HG03066 (cell line): Measurements from ENCODE around the gene CD2AP.
"Not testable (repeated sequence)": the region's sequence is repeated elsewhere in the genome, so short reads cannot be mapped to it uniquely, and the experiment has no call there.

Source experiments
- ATAC-seq: cut with Tn5 transposase; IDR thresholded peaks from one replicate; pipeline ENCODE4 v1.9.1; 2021; ENCODE audit warnings: low read depth; ENCODE audit not compliant: unreplicated experiment

CD2AP gene

DNA sequence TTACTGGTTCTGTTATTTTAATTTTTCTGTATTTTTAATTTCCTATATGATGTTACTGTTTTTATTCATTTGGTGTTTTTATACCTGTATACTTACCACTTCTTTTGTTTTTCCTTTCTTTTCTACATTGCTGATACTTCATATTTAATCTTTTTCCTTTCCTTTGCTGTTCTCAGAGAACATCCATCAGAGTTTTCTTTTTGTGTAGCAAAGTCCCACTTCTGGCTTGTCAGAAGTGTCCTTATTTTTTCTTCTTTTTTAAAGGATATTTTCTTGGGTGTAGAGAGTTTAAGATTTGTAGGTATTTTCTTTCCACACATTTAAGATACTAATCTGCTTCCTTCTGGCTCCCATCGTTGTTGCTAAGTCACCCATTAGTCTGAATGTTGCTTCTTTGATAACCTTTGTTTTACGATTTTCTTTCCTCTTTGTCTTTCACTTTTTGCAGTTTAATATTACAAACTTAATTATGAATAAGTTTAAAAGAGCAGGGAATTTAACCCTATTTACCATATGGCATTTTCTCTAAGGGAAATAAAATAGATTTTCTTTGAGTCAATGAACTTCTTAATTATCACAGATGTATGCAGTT is 18.5 kb downstream of the CD2AP start:
- no peak for ATAC-seq

DNA sequence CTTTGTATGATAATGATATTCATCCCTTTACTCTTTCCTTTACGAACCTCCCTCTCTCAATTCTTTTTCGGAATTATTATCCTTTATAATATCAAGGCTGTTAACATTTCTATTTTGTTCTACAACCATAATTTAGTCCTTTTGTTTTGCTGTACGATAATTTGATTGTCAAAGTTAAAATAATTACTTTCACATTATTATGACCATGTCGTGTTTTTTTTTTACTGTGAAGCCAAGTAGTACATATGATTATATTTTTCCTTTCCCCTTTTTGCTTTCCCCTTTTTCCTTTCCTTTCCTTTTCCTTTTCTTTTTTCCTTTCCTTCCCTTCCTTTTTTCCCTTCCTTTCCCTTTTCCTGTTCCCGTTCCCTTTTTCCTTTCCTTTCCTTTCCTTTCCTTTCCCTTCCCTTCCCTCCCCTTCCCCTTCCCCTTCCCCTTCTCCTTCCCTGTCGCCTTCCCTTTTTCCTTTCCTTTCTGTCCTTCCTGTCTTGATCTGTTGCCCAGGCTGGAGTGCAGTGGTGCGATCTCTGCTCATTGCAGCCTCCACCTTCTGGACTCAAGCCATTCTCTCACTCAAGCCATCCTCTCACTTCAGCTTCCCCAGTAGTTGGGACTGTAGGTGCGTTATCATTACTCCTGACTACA is 19.5 kb downstream of the CD2AP start:
- no peak for ATAC-seq

DNA sequence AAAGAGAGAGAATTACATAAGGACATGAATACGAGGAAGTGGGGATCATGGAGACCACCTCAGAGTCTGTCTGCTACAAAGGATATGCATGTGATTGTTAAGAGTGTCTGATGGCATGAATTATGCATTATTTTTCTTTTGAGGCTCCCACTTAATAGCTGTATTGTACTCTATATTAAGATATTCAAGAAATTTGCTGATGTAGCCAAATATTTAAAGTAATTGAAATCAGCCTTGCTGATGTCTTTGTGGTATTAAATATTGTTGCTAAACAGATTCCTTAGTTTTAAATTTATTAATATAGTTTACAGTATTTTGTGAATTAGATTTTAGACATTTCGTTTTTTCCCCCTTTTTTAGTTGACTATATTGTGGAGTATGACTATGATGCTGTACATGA is 25.3 kb downstream of the CD2AP start:
- no peak for ATAC-seq

- no peak for ATAC-seq
These were observed 32.3 kb downstream of the CD2AP start for GRCh38 chr6:47509937-47510336.

GRCh38 chr6:47512872-47513271 is 35.3 kb downstream of the CD2AP start:
- no peak for ATAC-seq

GRCh38 chr6:47519279-47519678 is 41.7 kb downstream of the CD2AP start:
- ATAC-seq: no peak

DNA sequence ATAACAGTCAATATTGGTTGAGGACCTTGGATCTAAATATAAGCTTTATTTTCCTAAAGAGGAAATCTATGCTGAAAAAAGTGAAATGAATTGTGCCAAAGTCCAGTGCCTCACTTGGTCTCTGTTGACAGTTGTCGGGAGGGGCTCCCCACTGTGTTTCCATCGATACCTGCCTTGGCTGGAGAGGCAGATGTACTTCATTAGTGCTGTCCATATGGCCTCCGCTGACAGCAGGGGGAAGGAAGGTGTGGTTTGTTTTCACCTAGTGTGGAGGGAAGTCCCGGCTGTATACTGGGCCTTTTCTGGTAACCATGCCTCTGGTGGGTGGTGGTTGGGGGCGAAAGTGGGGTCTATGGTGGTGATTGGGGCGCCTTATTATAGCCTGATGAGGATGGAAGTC is 42.7 kb downstream of the CD2AP start:
- ATAC-seq: no peak

- ATAC-seq: no peak
These were observed 44.4 kb downstream of the CD2AP start for GRCh38 chr6:47521961-47522360.

DNA sequence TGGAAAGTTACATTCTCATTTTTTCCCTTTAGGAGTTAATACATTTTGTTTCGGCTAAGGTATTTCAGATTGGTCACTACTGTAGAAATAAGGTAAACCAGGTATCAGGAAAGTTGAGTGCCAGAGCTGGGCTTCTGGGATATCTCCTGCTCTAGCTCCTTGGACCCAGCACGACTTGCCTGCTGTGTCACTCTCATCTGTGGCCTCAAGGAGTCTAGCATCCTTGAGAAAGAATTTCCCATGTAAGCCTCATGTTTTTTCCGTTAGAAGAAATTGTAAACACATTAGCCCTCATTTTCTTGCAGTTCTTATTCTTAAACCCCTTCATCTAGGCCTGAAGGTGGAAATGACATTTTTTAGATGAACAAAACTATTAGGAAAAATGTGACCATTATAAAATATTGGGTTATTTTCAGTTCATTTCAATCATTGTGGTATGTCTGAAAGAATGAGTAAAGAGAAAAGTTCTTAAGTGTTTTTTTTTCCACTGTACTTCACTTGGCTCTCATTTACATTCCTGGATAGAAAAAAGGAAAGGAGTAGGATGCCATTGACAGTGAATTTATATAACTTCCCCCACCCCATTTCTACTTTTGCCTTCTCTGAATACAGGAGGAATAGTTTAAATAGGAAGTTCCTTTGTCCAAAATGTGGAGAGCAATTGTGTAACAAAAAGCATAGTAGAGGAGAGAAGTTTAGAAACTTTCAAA is 46.7 kb downstream of the CD2AP start:
- no peak for ATAC-seq

GRCh38 chr6:47525330-47526057 is 47.9 kb downstream of the CD2AP start:
- ATAC-seq: no peak

- no peak for ATAC-seq
These were observed 49.7 kb downstream of the CD2AP start for GRCh38 chr6:47527274-47527673.

GRCh38 chr6:47529734-47530133 is 52.1 kb downstream of the CD2AP start:
- ATAC-seq: no peak

DNA sequence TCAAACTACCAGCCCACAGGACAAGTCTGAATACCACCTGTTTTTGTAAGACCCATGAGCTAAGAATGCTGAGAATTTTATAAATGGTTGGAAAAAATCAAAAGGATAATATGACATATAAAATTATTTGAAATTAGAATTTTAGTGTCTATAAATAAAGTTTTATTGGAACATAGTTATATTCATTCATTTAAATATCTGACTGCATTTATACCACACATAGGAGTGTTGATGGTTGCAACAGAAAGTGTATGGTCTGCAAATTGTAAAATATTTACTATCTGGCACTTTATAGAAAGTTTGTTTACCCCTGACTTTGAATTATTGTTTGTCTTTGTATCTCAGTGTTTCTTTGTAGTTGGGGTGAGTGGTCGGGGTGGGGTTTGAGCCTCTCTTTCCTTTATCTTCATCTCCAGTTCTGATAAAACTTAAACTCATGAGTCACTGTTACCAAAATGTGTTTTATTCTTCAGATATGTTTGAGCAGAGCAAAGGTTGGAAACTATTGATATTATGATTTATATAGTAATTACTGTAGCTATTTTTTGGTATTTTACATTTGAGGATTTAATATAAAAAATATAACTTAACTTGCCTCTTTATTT is 55.5 kb downstream of the CD2AP start:
- ATAC-seq: no peak

GRCh38 chr6:47534063-47534462 is 56.5 kb downstream of the CD2AP start:
- ATAC-seq: no peak

DNA sequence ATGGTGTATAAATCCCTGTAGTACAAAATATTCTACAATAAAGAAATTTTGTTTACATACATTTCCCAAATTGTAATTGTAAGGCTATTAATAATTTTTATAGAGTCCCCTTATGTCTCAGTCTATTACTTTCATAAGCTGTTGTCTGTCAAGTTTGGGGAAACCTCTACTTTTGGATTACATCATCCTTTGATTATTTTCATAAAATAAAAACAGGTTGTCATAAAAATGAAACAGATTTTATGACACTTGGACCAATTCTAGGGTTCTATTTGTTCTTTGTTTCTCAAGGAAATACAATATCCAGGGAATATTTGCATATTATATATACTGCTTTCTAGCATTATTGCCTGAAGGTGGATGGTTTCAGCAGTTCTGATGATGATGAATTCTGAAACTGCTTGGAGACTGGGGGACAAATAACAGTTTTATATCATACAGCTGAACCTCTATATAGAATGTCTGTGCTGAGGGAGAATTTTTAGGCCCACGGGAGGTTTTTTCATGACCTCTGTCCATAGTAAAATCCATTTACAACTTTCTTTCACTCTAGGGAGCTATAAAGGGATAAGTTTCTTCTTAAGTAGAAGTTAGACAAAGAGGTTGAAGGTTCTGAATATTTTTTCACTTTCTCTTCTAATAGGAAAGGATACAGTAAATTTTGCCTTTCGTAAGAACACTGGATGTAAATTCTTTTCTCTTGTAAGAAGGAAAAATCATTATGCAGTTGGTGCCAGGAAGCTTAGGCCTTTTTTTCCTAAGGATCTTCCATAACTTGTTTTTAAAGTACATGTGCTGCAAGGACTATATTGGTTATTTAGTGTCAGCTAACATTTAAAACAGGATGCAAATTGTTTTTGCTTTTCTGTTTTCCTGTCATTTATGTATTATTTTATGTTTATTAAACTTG is 58.0 kb downstream of the CD2AP start:
- ATAC-seq: no peak

DNA sequence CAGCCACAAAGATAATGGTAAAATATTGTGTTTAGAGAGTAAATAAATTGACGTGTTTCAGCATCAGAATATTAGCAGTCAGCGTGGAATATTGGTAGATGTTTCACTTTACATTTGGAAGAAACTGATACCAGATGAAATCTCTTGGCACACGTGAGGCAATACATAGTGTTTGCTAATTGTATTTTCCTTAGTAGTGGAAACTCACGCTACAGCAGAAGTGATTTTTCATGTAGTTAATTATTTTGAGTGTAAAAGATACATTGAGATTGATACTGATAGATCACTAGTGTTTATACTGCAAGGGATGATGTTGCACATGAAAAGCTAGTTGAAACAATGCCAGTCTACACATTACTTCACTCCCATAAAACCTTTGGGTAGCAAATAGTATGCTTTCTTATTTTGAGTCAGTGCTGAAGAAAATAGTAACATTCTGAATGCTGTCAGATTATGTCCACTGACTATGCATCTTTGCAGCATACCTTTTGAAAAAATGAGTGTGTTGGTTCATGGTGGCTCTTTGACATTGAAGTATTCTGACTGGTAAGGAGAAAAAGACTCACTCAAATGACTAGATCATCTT is 59.3 kb downstream of the CD2AP start:
- no peak for ATAC-seq

DNA sequence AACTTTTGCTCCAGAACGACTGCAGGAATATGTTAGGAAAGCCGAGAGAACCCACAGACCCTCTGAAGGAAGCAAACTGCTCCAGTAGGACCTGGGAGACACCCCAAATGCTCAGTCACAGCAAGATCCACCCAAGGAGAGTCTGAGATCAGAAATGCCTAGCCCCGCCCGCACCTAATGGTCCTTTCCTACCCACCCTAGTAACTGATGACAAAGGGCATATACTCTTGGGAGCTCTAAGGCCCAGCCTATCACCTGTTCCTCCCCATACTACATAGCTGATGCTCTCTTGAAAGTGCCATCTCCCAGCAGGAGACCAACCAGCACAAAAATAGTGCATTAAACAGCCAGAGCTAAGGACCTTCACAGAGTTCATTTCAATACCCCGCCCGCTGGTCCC is 67.6 kb downstream of the CD2AP start:
- no peak for ATAC-seq

DNA sequence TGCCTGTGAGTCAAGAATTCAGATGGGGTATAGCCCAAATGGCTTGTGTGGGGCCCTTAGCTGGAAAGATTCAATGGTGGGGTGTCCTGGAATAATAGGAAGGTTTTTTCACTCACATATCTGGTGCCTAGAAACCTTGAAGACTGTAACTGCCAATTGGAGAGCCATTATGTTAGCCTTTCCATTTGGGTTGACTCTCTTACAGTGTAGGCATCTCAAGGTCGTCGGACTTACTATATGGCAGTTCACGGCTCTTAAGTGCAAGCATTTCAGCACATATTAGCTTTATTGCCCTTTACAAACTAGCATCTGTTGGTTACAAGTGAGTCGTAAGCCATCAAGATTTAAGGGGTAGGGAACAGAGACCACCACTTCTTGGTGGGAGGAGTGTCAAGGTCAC is 74.1 kb downstream of the CD2AP start:
- ATAC-seq: no peak

DNA sequence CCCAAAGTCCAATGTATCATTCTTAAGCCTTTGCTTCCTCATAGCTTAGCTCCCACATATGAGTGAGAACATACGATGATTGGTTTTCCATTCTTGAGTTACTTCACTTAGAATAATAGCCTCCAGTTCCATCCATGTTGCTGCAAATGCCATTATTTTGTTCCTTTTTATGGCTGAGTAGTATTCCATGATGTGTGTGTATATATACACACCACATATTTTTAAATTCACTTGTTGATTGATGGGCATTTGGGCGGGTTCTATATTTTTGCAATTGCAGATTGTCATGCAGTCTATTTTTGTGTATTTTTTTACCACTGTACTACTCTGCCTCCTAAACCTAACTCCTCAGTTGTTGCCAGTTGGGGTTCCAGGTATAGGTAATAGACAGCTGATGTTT is 74.7 kb downstream of the CD2AP start:
- ATAC-seq: no peak

- ATAC-seq: not testable (repeated sequence)
These were observed 75.7 kb downstream of the CD2AP start for GRCh38 chr6:47553243-47553642.
